AG04450 (cell line): ENCODE measurements around the gene PTGDS. TPM values are rescaled to one million over a fixed set of nuclear protein-coding genes. Genes with fewer than 3 reads are reported as not detected.

Experiments used
- CTCF ChIA-PET: fragments of 300-600, 350-600 bp; formaldehyde crosslinking; extraction: SDS; loops from one replicate; lab custom pipeline; 2022; ENCODE audit warnings: antibody characterized with exemption, inconsistent platforms; lab: Charles Lee
- POLR2A ChIA-PET: fragments of 350-600 bp; formaldehyde crosslinking; extraction: SDS; loops from one replicate; lab custom pipeline; 2021; ENCODE audit warnings: antibody characterized with exemption, inconsistent platforms; lab: Yijun Ruan, JAX
- DNase-seq: peaks from one replicate; pipeline ENCODE4 v3.0.0-alpha.2; 2011; ENCODE audit warnings: low read depth, low spot score
- H3K27ac ChIP-seq: one replicate; pipeline ENCODE4 v1.5.1; 2012; ENCODE audit warnings: low read depth, low read length, control low read depth
- H3K27me3 ChIP-seq: one replicate; pipeline ENCODE4 v1.6.0; 2012; ENCODE audit warnings: low read length; ENCODE audit not compliant: control insufficient read depth, insufficient read depth
- H3K4me3 ChIP-seq: 2 replicates; pipeline ENCODE4 v1.5.1; 2011; ENCODE audit warnings: mild to moderate bottlenecking, low read depth, low read length, control low read depth
- H3K9me3 ChIP-seq: 2 replicates; pipeline ENCODE4 v1.5.1; 2012; ENCODE audit warnings: low read length; ENCODE audit not compliant: control insufficient read depth, insufficient read depth
- polyA plus RNA-seq: library from polyadenylated mRNA; depleted of rRNA; stranded (reverse); fragments of >200 nt; gene quantifications from 2 replicates; pipeline ENCODE4 v1.2.3, GENCODE V29; 2011
- TF ChIP-seq, protein P1 (sequence below): IDR thresholded peaks from 2 replicates; pipeline ENCODE4 v1.5.1; 2011; ENCODE audit warnings: low read depth, low read length, control low read depth, inconsistent platforms

PTGDS gene
- polyA plus RNA-seq, 1 experiment: 7.8 TPM

DNA sequence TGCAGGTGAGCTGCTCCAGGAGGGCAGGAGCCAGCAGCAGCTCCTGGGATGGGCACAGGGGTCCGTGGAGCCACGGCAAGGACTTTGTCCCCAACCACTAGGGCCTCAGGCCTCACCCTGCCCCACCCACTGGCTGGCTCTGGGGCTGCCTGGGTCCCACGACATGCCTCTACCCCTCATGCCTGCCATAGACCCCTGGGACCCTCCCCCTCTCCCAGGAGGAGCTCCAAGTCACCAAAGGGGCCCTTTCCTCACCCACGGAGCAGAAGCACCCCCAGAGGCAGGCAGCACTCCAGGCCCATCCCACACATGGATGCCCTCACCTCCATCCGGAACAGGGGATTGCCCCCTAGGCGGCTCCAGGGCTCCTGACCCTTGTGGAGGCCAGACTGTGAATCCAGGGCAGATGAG, 44.3 kb downstream of the PTGDS start:
- no peak for DNase-seq
- no peak overlapping the region for H3K27ac ChIP-seq
- H3K27me3 ChIP-seq: no peaks in the 10 kb centered on the region
- POLR2A ChIA-PET: no interaction called here
- CTCF ChIA-PET: interaction anchor here (1.2 to 1.7 kb wide), 2 partner anchors 8 to 14 kb away, joined by 4 to 8 read pairs; no protein-coding TSS in a partner anchor
- no peak overlapping the region for H3K4me3 ChIP-seq
- H3K9me3 ChIP-seq: peaks cover 27% of the 10 kb centered on the region; the same call in 1 of the 2 replicates
- TF ChIP-seq, protein P1, sequence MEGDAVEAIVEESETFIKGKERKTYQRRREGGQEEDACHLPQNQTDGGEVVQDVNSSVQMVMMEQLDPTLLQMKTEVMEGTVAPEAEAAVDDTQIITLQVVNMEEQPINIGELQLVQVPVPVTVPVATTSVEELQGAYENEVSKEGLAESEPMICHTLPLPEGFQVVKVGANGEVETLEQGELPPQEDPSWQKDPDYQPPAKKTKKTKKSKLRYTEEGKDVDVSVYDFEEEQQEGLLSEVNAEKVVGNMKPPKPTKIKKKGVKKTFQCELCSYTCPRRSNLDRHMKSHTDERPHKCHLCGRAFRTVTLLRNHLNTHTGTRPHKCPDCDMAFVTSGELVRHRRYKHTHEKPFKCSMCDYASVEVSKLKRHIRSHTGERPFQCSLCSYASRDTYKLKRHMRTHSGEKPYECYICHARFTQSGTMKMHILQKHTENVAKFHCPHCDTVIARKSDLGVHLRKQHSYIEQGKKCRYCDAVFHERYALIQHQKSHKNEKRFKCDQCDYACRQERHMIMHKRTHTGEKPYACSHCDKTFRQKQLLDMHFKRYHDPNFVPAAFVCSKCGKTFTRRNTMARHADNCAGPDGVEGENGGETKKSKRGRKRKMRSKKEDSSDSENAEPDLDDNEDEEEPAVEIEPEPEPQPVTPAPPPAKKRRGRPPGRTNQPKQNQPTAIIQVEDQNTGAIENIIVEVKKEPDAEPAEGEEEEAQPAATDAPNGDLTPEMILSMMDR: no peak

DNA sequence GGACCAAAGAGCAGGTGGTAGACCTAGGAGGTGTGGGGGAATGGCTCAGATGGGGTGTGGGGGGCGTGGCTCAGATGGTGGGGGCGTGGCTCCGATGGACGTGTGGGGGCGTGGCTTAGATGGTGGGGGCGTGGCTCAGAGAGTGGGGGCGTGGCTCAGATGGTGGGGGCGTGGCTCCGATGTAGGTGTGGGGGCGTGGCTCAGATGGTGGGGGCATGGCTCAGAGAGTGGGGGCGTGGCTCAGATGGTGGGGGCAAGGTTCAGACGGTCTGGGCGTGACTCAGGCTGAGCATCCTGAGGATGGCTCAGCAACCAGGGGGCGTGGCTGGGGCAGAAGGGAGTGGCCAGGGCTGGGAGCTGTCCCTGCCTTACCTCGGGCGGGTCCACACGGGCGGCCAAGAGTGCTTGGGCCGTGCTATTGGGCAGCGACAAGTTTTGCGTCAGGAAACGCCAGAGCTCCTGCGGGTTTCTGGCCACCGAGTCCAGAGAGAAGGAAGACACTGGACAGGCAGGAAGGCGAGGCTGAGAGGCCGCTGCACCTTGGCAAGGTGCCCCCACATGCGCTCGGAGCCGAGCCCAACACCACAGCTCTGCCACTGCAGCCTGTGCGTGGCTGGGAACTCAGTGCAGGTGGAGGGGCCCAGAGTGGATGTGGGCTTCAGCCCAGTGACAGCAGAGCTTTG, 44.8 kb downstream of the PTGDS start:
- POLR2A ChIA-PET: no interaction called here
- Histone ChIP-seq H3K27me3 (no peaks in the 10 kb centered on the region), H3K9me3 (peaks cover 22% of the 10 kb centered on the region; the same call in 1 of the 2 replicates), H3K27ac (no peak overlapping the region), H3K4me3 (no peak overlapping the region)
- TF ChIP-seq, protein P1: no peak
- CTCF ChIA-PET: interaction anchor here (1.2 kb wide), 1 partner anchor 13 kb away, joined by 4 read pairs; no protein-coding TSS in a partner anchor
- no peak for DNase-seq

DNA sequence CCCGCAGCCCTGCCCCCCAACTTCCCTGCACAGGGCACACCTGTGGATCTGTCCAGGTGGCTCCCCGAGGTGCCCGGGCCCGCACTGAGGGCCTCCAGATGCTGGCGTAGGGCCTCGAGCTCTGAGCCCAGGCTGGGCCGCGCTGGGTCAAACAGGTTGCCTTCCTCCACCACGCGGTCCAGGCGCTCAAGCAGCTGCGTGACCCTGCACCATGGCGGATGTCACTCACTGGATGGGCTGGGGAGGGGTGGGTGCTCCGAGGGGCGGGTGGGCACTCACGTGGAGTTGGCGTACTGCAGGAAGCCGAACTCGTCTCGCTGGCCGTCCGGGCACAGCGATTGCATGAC, 45.3 kb downstream of the PTGDS start:
- ChIA-PET CTCF (no interaction called here), POLR2A (no interaction called here)
- Histone ChIP-seq H3K9me3 (peaks cover 17% of the 10 kb centered on the region; the same call in 1 of the 2 replicates), H3K27me3 (no peaks in the 10 kb centered on the region), H3K4me3 (no peak overlapping the region), H3K27ac (no peak overlapping the region)
- no peak for DNase-seq
- TF ChIP-seq, protein P1: no peak

DNA sequence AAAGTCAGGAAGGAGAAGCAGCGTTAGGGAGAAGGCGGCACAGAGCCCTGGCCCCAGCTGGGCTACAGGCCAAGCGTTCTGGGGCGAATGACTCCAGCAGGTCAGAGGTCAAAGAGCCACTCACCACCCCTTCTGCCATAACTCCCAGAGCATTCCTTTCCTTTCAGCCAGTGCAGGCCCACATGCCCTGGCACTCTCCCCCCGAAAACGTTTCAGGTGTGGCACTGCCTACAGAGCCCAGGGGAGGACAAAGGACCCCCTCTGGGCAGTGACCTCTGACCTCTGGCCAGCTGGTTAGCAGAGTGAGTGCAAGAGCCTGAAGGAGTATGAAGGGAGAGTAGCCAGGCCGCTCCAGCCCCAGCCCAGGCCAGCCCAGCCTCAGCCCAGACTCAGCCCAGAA, 45.9 kb downstream of the PTGDS start:
- TF ChIP-seq, protein P1: no peak
- POLR2A ChIA-PET: no interaction called here
- Histone ChIP-seq H3K9me3 (peaks cover 13% of the 10 kb centered on the region; the same call in 1 of the 2 replicates), H3K27me3 (no peaks in the 10 kb centered on the region), H3K27ac (no peak overlapping the region), H3K4me3 (no peak overlapping the region)
- CTCF ChIA-PET: no interaction called here
- no peak for DNase-seq

DNA sequence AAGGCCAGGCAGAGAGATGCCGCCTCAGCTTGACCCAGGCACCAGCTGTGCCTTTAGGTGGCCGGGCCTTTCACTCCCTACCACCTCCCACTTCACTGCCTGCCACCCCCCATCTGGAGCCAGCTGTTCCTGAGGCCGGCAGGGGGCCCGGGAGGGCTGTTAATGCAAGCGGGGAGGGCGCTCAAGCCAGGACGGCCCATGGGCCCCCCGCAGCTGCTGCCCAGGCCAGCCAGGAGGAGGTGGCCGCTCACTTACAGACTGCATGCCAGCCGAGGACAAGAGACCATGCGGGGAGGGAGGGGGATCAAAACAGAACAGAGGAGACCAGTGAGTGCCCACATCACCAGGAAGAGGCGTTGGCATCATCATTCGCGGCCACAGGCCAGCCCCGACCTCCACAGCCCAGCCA, 46.3 kb downstream of the PTGDS start:
- no peak for DNase-seq
- no peak overlapping the region for H3K27ac ChIP-seq
- POLR2A ChIA-PET: no interaction called here
- no peaks in the 10 kb centered on the region for H3K27me3 ChIP-seq
- H3K4me3 ChIP-seq: no peak overlapping the region
- peaks cover 13% of the 10 kb centered on the region; the same call in 1 of the 2 replicates for H3K9me3 ChIP-seq
- CTCF ChIA-PET: no interaction called here
- TF ChIP-seq, protein P1: no peak
